Activated T-helper 2 cell treated with anti-CD3 and anti-CD28 coated beads, Interferon-gamma antibody, Interleukin-2, Interleukin-4, amounts not matched to agents 10 μg/mL and 5 μg/mL and 100 μg/mL, durations not matched to agents 14 hours and 24 hours and 36 hours (primary cell): ENCODE measurements around the gene AGAP1. TPM values are rescaled to one million over a fixed set of nuclear protein-coding genes. Genes with fewer than 3 reads are reported as not detected.

ENCODE experiments used
- DNase-seq: peaks from one replicate; pipeline ENCODE4 v3.0.0; 2021; ENCODE audit warnings: low spot score
- H3K27ac Mint-ChIP-seq: one replicate; pipeline ENCODE4 v1.8.0; 2021; ENCODE audit warnings: mixed read lengths
- H3K27me3 Mint-ChIP-seq: one replicate; pipeline ENCODE4 v1.8.0; 2021; ENCODE audit warnings: low read depth, mixed read lengths
- H3K36me3 Mint-ChIP-seq: one replicate; pipeline ENCODE4 v1.8.0; 2021; ENCODE audit warnings: low read depth, mixed read lengths
- H3K4me1 Mint-ChIP-seq: one replicate; pipeline ENCODE4 v1.8.0; 2021; ENCODE audit warnings: low read depth, mixed read lengths
- H3K4me3 Mint-ChIP-seq: one replicate; pipeline ENCODE4 v1.8.0; 2021; ENCODE audit warnings: low read depth, mild to moderate bottlenecking, moderate library complexity, mixed read lengths
- H3K9me3 Mint-ChIP-seq: one replicate; pipeline ENCODE4 v1.8.0; 2021; ENCODE audit warnings: mixed read lengths
- intact Hi-C: fragments of 100-400 bp; cut with micrococcal nuclease; formaldehyde crosslinking; loops from one replicate; pipeline ENCODE4 v1.15.1; 2023
- total RNA-seq: library from RNA; stranded (reverse); gene quantifications from 2 replicates; pipeline ENCODE4 v1.2.3, GENCODE V29; 2022

The AGAP1 gene
- total RNA-seq, 1 donor from 2014 or later, result 1.8 TPM

DNA sequence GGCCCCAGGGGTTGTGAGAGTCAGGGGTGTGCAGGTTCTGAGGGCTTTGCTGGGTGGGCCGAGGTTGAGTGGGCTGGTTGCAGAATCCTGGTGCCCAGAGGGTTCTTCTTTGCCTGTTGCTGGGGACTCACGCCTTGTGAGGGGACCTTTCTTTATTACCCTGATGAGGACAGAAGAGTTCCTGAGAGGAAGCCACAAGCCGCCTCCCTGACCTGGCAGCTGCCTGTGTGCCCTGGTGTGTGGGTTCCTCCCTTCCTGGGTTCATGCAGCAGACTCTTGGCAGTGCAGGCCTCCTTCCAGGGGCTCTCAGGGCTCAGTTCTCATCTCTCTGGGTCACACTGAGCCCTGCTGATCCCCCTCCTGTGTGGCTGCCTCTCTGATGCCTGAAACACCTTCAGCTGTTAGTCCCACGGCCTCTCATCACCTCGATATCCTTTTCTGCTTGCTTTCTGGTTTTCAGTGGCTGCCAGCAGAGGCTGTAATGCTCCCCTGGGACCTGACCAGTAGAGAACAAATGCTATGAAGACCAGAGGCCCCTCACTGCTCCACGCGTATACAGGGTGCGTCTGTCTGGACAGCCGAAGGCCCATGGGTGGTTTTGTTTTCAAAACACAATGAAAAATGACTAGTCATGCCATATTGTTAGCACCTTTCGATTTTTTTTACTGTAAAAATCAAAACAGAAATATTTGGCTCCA lies 191.3 kb downstream of the AGAP1 start:
- intact Hi-C loops, result no loop called here
- no peaks in the 10 kb centered on the region for H3K27me3 Mint-ChIP-seq
- H3K9me3 Mint-ChIP-seq, result no peaks in the 10 kb centered on the region
- H3K4me1 Mint-ChIP-seq, result no peaks in the 10 kb centered on the region
- H3K4me3 Mint-ChIP-seq, result no peak overlapping the region
- no peak for DNase-seq
- no peaks in the 10 kb centered on the region for H3K36me3 Mint-ChIP-seq
- H3K27ac Mint-ChIP-seq, result no peak overlapping the region

- H3K27ac Mint-ChIP-seq, result no peak overlapping the region
- no peak overlapping the region for H3K4me3 Mint-ChIP-seq
- no peak for DNase-seq
- intact Hi-C loops, result no loop called here
- H3K9me3 Mint-ChIP-seq, result no peaks in the 10 kb centered on the region
- no peaks in the 10 kb centered on the region for H3K4me1 Mint-ChIP-seq
- H3K27me3 Mint-ChIP-seq, result no peaks in the 10 kb centered on the region
- H3K36me3 Mint-ChIP-seq, result no peaks in the 10 kb centered on the region
These were observed 194.9 kb downstream of the AGAP1 start for GRCh38 chr2:235688511-235689426.

GRCh38 chr2:235689427-235689853 lies 195.6 kb downstream of the AGAP1 start:
- H3K27ac Mint-ChIP-seq, result no peak overlapping the region
- H3K36me3 Mint-ChIP-seq, result no peaks in the 10 kb centered on the region
- DNase-seq, result no peak
- no peaks in the 10 kb centered on the region for H3K9me3 Mint-ChIP-seq
- H3K27me3 Mint-ChIP-seq, result no peaks in the 10 kb centered on the region
- intact Hi-C loops, result no loop called here
- no peaks in the 10 kb centered on the region for H3K4me1 Mint-ChIP-seq
- H3K4me3 Mint-ChIP-seq, result no peak overlapping the region

- H3K27ac Mint-ChIP-seq, result no peak overlapping the region
- H3K36me3 Mint-ChIP-seq, result no peaks in the 10 kb centered on the region
- no peaks in the 10 kb centered on the region for H3K4me1 Mint-ChIP-seq
- H3K4me3 Mint-ChIP-seq, result no peak overlapping the region
- intact Hi-C loops, result no loop called here
- DNase-seq, result no peak
- no peaks in the 10 kb centered on the region for H3K27me3 Mint-ChIP-seq
- H3K9me3 Mint-ChIP-seq, result no peaks in the 10 kb centered on the region
These were observed 196.4 kb downstream of the AGAP1 start for GRCh38 chr2:235690082-235690808.

- no peaks in the 10 kb centered on the region for H3K9me3 Mint-ChIP-seq
- H3K27me3 Mint-ChIP-seq, result no peaks in the 10 kb centered on the region
- H3K4me3 Mint-ChIP-seq, result no peak overlapping the region
- intact Hi-C loops, result no loop called here
- H3K27ac Mint-ChIP-seq, result no peak overlapping the region
- no peak for DNase-seq
- H3K4me1 Mint-ChIP-seq, result no peaks in the 10 kb centered on the region
- no peaks in the 10 kb centered on the region for H3K36me3 Mint-ChIP-seq
These were observed 197.1 kb downstream of the AGAP1 start for GRCh38 chr2:235690809-235691450.

DNA sequence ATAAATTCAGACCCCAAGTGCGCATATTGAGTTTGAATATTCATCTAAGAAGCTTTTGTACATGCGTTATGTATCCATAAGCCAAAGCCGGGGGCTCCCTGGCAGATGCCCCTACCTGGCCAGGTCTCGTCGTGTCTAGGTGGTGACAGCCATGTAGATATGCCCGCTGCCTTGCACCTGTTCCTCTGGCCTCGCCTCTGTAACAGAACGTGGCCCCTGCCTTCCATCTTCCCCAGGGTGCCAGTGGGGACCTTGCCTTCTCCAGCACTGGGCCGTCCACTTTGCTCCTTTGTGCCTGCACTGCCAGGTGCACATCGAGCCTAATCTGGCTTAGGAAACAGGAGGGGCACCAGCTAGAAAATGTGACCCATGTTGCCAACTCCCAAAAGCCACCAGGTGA lies 198.2 kb downstream of the AGAP1 start:
- H3K4me3 Mint-ChIP-seq, result no peak overlapping the region
- H3K27me3 Mint-ChIP-seq, result no peaks in the 10 kb centered on the region
- no peak overlapping the region for H3K27ac Mint-ChIP-seq
- no peaks in the 10 kb centered on the region for H3K4me1 Mint-ChIP-seq
- no peaks in the 10 kb centered on the region for H3K36me3 Mint-ChIP-seq
- no peaks in the 10 kb centered on the region for H3K9me3 Mint-ChIP-seq
- DNase-seq, result no peak
- intact Hi-C loops, result no loop called here

GRCh38 chr2:235692671-235693171 lies 198.9 kb downstream of the AGAP1 start:
- Mint-ChIP-seq H3K9me3 (no peaks in the 10 kb centered on the region), H3K27me3 (no peaks in the 10 kb centered on the region), H3K27ac (no peak overlapping the region), H3K36me3 (no peaks in the 10 kb centered on the region), H3K4me1 (no peaks in the 10 kb centered on the region), H3K4me3 (no peak overlapping the region)
- DNase-seq, result no peak
- intact Hi-C loops, result no loop called here

DNA sequence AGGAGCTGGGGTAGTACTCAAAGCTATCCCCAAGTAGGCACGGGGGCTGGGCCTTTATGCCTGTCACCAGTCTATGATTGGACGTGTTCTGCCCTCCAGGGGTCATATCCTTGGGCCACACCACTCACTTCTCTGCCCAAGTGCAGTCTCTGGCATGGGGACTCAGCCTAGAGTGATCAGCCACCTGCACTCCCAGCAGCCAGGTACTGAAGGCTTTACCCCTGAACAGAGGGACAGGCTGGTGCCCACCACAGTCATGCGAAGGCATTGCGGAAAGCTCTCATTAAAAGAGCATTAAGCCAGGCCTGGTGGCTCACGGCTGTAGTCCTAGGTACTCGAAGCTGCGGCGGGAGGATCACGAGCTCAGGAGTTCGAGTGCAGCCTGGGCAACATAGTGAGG lies 199.4 kb downstream of the AGAP1 start:
- Mint-ChIP-seq H3K4me1 (no peaks in the 10 kb centered on the region), H3K36me3 (no peaks in the 10 kb centered on the region), H3K9me3 (no peaks in the 10 kb centered on the region), H3K4me3 (no peak overlapping the region), H3K27ac (no peak overlapping the region), H3K27me3 (no peaks in the 10 kb centered on the region)
- DNase-seq, result no peak
- intact Hi-C loops, result no loop called here

- Mint-ChIP-seq H3K4me1 (no peaks in the 10 kb centered on the region), H3K27ac (no peak overlapping the region), H3K27me3 (no peaks in the 10 kb centered on the region), H3K36me3 (no peaks in the 10 kb centered on the region), H3K9me3 (no peaks in the 10 kb centered on the region), H3K4me3 (no peak overlapping the region)
- intact Hi-C loops, result no loop called here
- DNase-seq, result no peak
These were observed 201.1 kb downstream of the AGAP1 start for GRCh38 chr2:235694721-235695601.

DNA sequence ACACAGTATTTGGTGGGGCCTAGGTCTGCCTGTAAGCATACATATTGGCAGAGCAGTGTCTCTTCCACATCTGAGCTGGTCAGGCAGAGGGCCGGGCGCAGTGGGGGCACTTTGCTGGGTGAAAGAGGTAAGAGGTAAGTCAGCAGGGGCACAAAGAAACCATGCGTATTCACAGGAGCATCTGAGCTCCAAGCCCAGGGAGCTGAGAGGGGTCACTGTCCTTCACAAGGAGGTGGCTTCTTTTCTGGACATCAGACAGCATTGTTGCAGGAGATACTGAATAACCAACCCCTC lies 201.7 kb downstream of the AGAP1 start:
- no peaks in the 10 kb centered on the region for H3K4me1 Mint-ChIP-seq
- H3K9me3 Mint-ChIP-seq, result no peaks in the 10 kb centered on the region
- H3K36me3 Mint-ChIP-seq, result no peaks in the 10 kb centered on the region
- H3K27ac Mint-ChIP-seq, result no peak overlapping the region
- intact Hi-C loops, result no loop called here
- H3K4me3 Mint-ChIP-seq, result no peak overlapping the region
- no peak for DNase-seq
- H3K27me3 Mint-ChIP-seq, result no peaks in the 10 kb centered on the region

GRCh38 chr2:235697041-235697440 lies 203.2 kb downstream of the AGAP1 start:
- H3K4me1 Mint-ChIP-seq, result no peaks in the 10 kb centered on the region
- H3K27ac Mint-ChIP-seq, result no peak overlapping the region
- DNase-seq, result no peak
- no peaks in the 10 kb centered on the region for H3K9me3 Mint-ChIP-seq
- intact Hi-C loops, result no loop called here
- H3K4me3 Mint-ChIP-seq, result no peak overlapping the region
- no peaks in the 10 kb centered on the region for H3K36me3 Mint-ChIP-seq
- peaks cover 4% of the 10 kb centered on the region for H3K27me3 Mint-ChIP-seq

DNA sequence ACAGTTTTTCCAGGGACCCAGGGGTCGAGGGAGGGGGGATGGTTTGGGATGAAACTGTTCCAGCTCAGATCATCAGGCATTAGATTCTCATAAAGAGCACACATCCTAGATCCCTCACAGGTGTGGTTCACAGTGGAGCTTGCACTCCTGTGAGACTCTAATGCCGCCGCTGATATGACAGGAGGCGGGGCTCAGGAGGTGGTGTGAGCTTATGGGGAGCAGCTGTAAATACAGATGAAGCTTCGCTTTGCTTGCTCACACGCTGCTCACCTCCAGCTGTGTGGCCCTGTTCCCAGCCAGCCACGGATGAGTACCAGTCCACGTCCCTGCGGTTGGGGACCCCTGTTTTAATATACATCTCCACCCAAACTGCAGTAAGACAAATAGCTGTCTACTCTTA lies 204.2 kb downstream of the AGAP1 start:
- H3K27me3 Mint-ChIP-seq, result peaks cover 6% of the 10 kb centered on the region
- H3K36me3 Mint-ChIP-seq, result no peaks in the 10 kb centered on the region
- H3K4me3 Mint-ChIP-seq, result no peak overlapping the region
- no peaks in the 10 kb centered on the region for H3K9me3 Mint-ChIP-seq
- H3K27ac Mint-ChIP-seq, result no peak overlapping the region
- intact Hi-C loops, result no loop called here
- no peaks in the 10 kb centered on the region for H3K4me1 Mint-ChIP-seq
- no peak for DNase-seq
